ENCODE data around the gene SYT1. TPM values are rescaled to one million over a fixed set of nuclear protein-coding genes. Genes with fewer than 3 reads are reported as not detected.

Gene SYT1
- total and polyA plus RNA-seq, 2 donors (not counting 1 experiment from before 2014, with no cell fraction given) = 0.60 to 1.3 TPM

GRCh38 chr12:79069009-79069408, 204.4 kb downstream of the SYT1 start:
- H3K27ac ChIP-seq (ENCODE audit: low read length in 2 of 2) = no peak overlapping the region
- H3K27me3 Mint-ChIP-seq = no peaks in the 10 kb centered on the region
- ChIA-PET POLR2A (no interaction called here), CTCF (no interaction called here)
- no peak overlapping the region for H3K4me2 ChIP-seq (replicated peaks; ENCODE audit: low read depth, low read length, poor library complexity, severe bottlenecking)
- H3K9me3 ChIP-seq (ENCODE audit: control extremely low read depth in 1 of 3, control insufficient read depth in 2 of 3, insufficient read depth in 1 of 3, low read length in 2 of 3) = peaks cover 0 to 1% (median 0%) of the 10 kb centered on the region in 3 donors
- no peaks in the 10 kb centered on the region for H3K9me3 Mint-ChIP-seq (ENCODE audit: insufficient read depth)
- H3K9ac ChIP-seq (ENCODE audit: low read length) = no peak overlapping the region
- no peaks in the 10 kb centered on the region for H3K4me1 ChIP-seq (ENCODE audit: control insufficient read depth in 2 of 2, insufficient read depth in 2 of 2, low read length in 2 of 2)
- no peak overlapping the region for H3K27ac Mint-ChIP-seq
- H3K4me3 Mint-ChIP-seq = no peak overlapping the region
- TF ChIP-seq EZH2 (IDR thresholded peaks at IDR 0.05; ENCODE audit: borderline replicate concordance, insufficient read depth, low read depth, low read length, poor library complexity, severe bottlenecking) (no peak), CTCF (IDR thresholded peaks at IDR 0.05) (no peak)
- H2AFZ ChIP-seq (ENCODE audit: insufficient read depth, low read depth, low read length, poor library complexity, severe bottlenecking) = no peak overlapping the region
- H3K79me2 ChIP-seq (ENCODE audit: control insufficient read depth, insufficient read depth, low read length) = no peaks in the 10 kb centered on the region
- no peaks in the 10 kb centered on the region for H4K20me1 ChIP-seq (ENCODE audit: control insufficient read depth, insufficient read depth, low read length, poor library complexity, severe bottlenecking)
- intact Hi-C loops (cut with micrococcal nuclease) = no loop called here
- H3K27me3 ChIP-seq (replicated peaks in 1 of 4; ENCODE audit: control extremely low read depth in 1 of 4, control insufficient read depth in 3 of 4, insufficient read depth in 4 of 4, low read length in 3 of 4) = no peaks in the 10 kb centered on the region
- DNase-seq = no peak
- H3K4me1 Mint-ChIP-seq = no peaks in the 10 kb centered on the region
- H3K36me3 ChIP-seq (replicated peaks in 1 of 2; ENCODE audit: control extremely low read depth in 1 of 2, control insufficient read depth in 1 of 2, extremely low read depth in 1 of 2, insufficient read depth in 2 of 2, low read length in 1 of 2) = no peaks in the 10 kb centered on the region
- H3K4me3 ChIP-seq (ENCODE audit: control extremely low read depth in 1 of 5, extremely low read depth in 1 of 5, insufficient read depth in 1 of 5, low read depth in 2 of 5, low read length in 4 of 5) = no peak overlapping the region
- no peak for ATAC-seq (ENCODE audit: low read depth)

GRCh38 chr12:79071498-79071897, 206.9 kb downstream of the SYT1 start:
- WGBS (ENCODE audit: insufficient coverage) = no CpG with 5 or more reads among the region's 1 CpG
- intact Hi-C loops (cut with micrococcal nuclease) = no loop called here
- H3K36me3 ChIP-seq (replicated peaks in 1 of 2; ENCODE audit: control extremely low read depth in 1 of 2, control insufficient read depth in 1 of 2, extremely low read depth in 1 of 2, insufficient read depth in 2 of 2, low read length in 1 of 2) = no peaks in the 10 kb centered on the region
- TF ChIP-seq EZH2 (IDR thresholded peaks at IDR 0.05; ENCODE audit: borderline replicate concordance, insufficient read depth, low read depth, low read length, poor library complexity, severe bottlenecking) = no peak
- no peak for TF ChIP-seq CTCF (IDR thresholded peaks at IDR 0.05)
- Mint-ChIP-seq H3K4me3 (no peak overlapping the region), H3K9me3 (ENCODE audit: insufficient read depth) (no peaks in the 10 kb centered on the region), H3K27me3 (no peaks in the 10 kb centered on the region), H3K4me1 (no peaks in the 10 kb centered on the region), H3K27ac (no peak overlapping the region)
- no peaks in the 10 kb centered on the region for H3K4me1 ChIP-seq (ENCODE audit: control insufficient read depth in 2 of 2, insufficient read depth in 2 of 2, low read length in 2 of 2)
- no peak overlapping the region for H3K4me2 ChIP-seq (replicated peaks; ENCODE audit: low read depth, low read length, poor library complexity, severe bottlenecking)
- ChIA-PET POLR2A (no interaction called here), CTCF (no interaction called here)
- ATAC-seq (ENCODE audit: low read depth) (no peak), DNase-seq (no peak)
- H3K27ac ChIP-seq (ENCODE audit: low read length in 2 of 2) = no peak overlapping the region
- no peak overlapping the region for H2AFZ ChIP-seq (ENCODE audit: insufficient read depth, low read depth, low read length, poor library complexity, severe bottlenecking)
- H3K9me3 ChIP-seq (ENCODE audit: control extremely low read depth in 1 of 3, control insufficient read depth in 2 of 3, insufficient read depth in 1 of 3, low read length in 2 of 3) = peaks cover 0 to 1% (median 0%) of the 10 kb centered on the region in 3 donors
- no peaks in the 10 kb centered on the region for H4K20me1 ChIP-seq (ENCODE audit: control insufficient read depth, insufficient read depth, low read length, poor library complexity, severe bottlenecking)
- no peak overlapping the region for H3K9ac ChIP-seq (ENCODE audit: low read length)
- no peaks in the 10 kb centered on the region for H3K27me3 ChIP-seq (replicated peaks in 1 of 4; ENCODE audit: control extremely low read depth in 1 of 4, control insufficient read depth in 3 of 4, insufficient read depth in 4 of 4, low read length in 3 of 4)
- no peak overlapping the region for H3K4me3 ChIP-seq (ENCODE audit: control extremely low read depth in 1 of 5, extremely low read depth in 1 of 5, insufficient read depth in 1 of 5, low read depth in 2 of 5, low read length in 4 of 5)
- no peaks in the 10 kb centered on the region for H3K79me2 ChIP-seq (ENCODE audit: control insufficient read depth, insufficient read depth, low read length)

All from B cell (primary cell).